SK-N-SH treated with all-trans-retinoic acid at 6 μM for 48 hours (cell line): ENCODE data around the gene ATF6.

Source experiments
- ARNTL ChIP-seq: fragments of 450-650 bp; formaldehyde crosslinking; IDR thresholded peaks from 2 replicates; pipeline ENCODE4 v1.5.0; 2020; ENCODE audit warnings: low read depth, mild to moderate bottlenecking, moderate library complexity, borderline replicate concordance
- BACH2 ChIP-seq: fragments of 250-450 bp; sonication (Bioruptor Pico); IDR thresholded peaks from 2 replicates; pipeline ENCODE4 v1.9.0; 2021; ENCODE audit warnings: mild to moderate bottlenecking, borderline replicate concordance
- ISL1 ChIP-seq: fragments of 250-450 bp; sonication (Bioruptor Pico); IDR thresholded peaks from 2 replicates; pipeline ENCODE4 v2.1.2; 2022; ENCODE audit warnings: mild to moderate bottlenecking, moderate library complexity
- PPARA ChIP-seq: fragments of 250-450 bp; sonication (Bioruptor Pico); IDR thresholded peaks from 2 replicates; pipeline ENCODE4 v1.5.0; 2020; ENCODE audit warnings: mild to moderate bottlenecking, borderline replicate concordance
- RARB ChIP-seq: fragments of 250-450 bp; sonication (Bioruptor Pico); IDR thresholded peaks from 2 replicates; pipeline ENCODE4 v1.8.0; 2021; ENCODE audit warnings: mild to moderate bottlenecking, moderate library complexity
- ZFP3 ChIP-seq: fragments of 250-450 bp; sonication (Bioruptor Pico); IDR thresholded peaks from 2 replicates; pipeline ENCODE4 v1.5.0; 2020; ENCODE audit warnings: mild to moderate bottlenecking, moderate library complexity
- ZFP30 ChIP-seq: fragments of 450-650 bp; formaldehyde crosslinking; IDR thresholded peaks from 2 replicates; pipeline ENCODE4 v1.5.0; 2022; ENCODE audit warnings: mild to moderate bottlenecking, moderate library complexity
- TF ChIP-seq, protein P1 (sequence below): fragments of 250-450 bp; sonication (Bioruptor Pico); IDR thresholded peaks from 2 replicates; pipeline ENCODE4 v1.8.0; 2020; ENCODE audit warnings: mild to moderate bottlenecking, moderate library complexity, borderline replicate concordance
- TF ChIP-seq, protein P2 (sequence below): fragments of 250-450 bp; sonication (Bioruptor Pico); IDR thresholded peaks from 2 replicates; pipeline ENCODE4 v1.5.1; 2020; ENCODE audit warnings: low read depth, mild to moderate bottlenecking, moderate library complexity

DNA sequence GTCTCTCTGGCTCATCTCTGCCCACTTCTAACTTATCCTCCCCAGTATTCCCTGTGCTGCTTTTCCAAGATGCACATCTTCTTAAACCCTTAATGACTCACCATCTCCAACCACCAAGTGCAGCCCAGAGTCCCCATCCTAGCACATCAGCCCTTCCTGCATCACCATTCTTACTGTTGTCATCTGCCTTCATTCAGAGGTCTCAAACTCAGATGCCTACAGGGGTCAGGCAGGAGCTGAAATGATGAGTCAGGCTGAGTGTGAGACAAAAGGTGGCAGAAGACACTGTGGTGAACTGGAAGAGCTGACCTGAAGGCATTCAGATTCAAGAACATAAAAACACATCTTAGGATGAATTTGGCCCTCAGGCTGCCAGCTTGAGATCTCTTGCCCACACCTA lies 223.0 kb downstream of the ATF6 start:
- TF ChIP-seq ZFP30 (CRISPR knock-in tag) (no peak), ISL1 (CRISPR knock-in tag) (no peak), ZFP3 (CRISPR knock-in tag) (no peak), ARNTL (CRISPR knock-in tag) (no peak), RARB (CRISPR knock-in tag) (no peak), PPARA (CRISPR knock-in tag) (no peak), BACH2 (CRISPR knock-in tag) (no peak)
- TF ChIP-seq, protein P1, sequence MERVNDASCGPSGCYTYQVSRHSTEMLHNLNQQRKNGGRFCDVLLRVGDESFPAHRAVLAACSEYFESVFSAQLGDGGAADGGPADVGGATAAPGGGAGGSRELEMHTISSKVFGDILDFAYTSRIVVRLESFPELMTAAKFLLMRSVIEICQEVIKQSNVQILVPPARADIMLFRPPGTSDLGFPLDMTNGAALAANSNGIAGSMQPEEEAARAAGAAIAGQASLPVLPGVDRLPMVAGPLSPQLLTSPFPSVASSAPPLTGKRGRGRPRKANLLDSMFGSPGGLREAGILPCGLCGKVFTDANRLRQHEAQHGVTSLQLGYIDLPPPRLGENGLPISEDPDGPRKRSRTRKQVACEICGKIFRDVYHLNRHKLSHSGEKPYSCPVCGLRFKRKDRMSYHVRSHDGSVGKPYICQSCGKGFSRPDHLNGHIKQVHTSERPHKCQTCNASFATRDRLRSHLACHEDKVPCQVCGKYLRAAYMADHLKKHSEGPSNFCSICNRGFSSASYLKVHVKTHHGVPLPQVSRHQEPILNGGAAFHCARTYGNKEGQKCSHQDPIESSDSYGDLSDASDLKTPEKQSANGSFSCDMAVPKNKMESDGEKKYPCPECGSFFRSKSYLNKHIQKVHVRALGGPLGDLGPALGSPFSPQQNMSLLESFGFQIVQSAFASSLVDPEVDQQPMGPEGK (CRISPR knock-in tag) = no peak
- TF ChIP-seq, protein P2, sequence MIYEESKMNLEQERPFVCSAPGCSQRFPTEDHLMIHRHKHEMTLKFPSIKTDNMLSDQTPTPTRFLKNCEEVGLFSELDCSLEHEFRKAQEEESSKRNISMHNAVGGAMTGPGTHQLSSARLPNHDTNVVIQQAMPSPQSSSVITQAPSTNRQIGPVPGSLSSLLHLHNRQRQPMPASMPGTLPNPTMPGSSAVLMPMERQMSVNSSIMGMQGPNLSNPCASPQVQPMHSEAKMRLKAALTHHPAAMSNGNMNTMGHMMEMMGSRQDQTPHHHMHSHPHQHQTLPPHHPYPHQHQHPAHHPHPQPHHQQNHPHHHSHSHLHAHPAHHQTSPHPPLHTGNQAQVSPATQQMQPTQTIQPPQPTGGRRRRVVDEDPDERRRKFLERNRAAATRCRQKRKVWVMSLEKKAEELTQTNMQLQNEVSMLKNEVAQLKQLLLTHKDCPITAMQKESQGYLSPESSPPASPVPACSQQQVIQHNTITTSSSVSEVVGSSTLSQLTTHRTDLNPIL (CRISPR knock-in tag) = no peak
